ENCODE data around the gene NF2.

NF2 gene

GRCh38 chr22:29726106-29726505, 122.7 kb downstream of the NF2 start:
- DNase-seq: no peak

GRCh38 chr22:29726512-29727130, 123.2 kb downstream of the NF2 start:
- DNase-seq: no peak

- DNase-seq: no peak
These were observed 123.7 kb downstream of the NF2 start for GRCh38 chr22:29727131-29727523.

GRCh38 chr22:29729161-29729560, 125.7 kb downstream of the NF2 start:
- DNase-seq: no peak

- DNase-seq: no peak
These were observed 127.8 kb downstream of the NF2 start for GRCh38 chr22:29731058-29731850.

- no peak for DNase-seq
These were observed 129.4 kb downstream of the NF2 start for GRCh38 chr22:29732883-29733282.

- DNase-seq: no peak
These were observed 130.1 kb downstream of the NF2 start for GRCh38 chr22:29733362-29734201.

GRCh38 chr22:29734406-29734805, 131.0 kb downstream of the NF2 start:
- DNase-seq: no peak

GRCh38 chr22:29734838-29735237, 131.4 kb downstream of the NF2 start:
- DNase-seq: no peak

GRCh38 chr22:29735416-29735815, 132.0 kb downstream of the NF2 start:
- no peak for DNase-seq

GRCh38 chr22:29737251-29738117, 134.1 kb downstream of the NF2 start:
- no peak for DNase-seq

GRCh38 chr22:29738118-29738815, 134.8 kb downstream of the NF2 start:
- DNase-seq: no peak

GRCh38 chr22:29739346-29739875, 136.0 kb downstream of the NF2 start:
- no peak for DNase-seq

GRCh38 chr22:29740216-29740615, 136.8 kb downstream of the NF2 start:
- no peak for DNase-seq

GRCh38 chr22:29741926-29742325, 138.5 kb downstream of the NF2 start:
- DNase-seq: no peak

- no peak for DNase-seq
These were observed 138.9 kb downstream of the NF2 start for GRCh38 chr22:29742326-29742725.

- DNase-seq: no peak
These were observed 141.5 kb downstream of the NF2 start for GRCh38 chr22:29744902-29745301.

GRCh38 chr22:29747832-29748231, 144.4 kb downstream of the NF2 start:
- DNase-seq: no peak
